IPS DF 6.9 (cell line): ENCODE measurements around the gene RELCH.
"Not testable (repeated sequence)": the region's sequence is repeated elsewhere in the genome, so short reads cannot be mapped to it uniquely, and the experiment has no call there.

Experiments used
- DNase-seq: peaks from one replicate; pipeline ENCODE4 v3.0.0-alpha.2; 2013; ENCODE audit warnings: low read depth, low spot score
- H3K27ac ChIP-seq: one replicate; pipeline ENCODE4 v1.5.1; 2013; ENCODE audit warnings: low read length, control low read depth
- H3K27me3 ChIP-seq: 2 replicates; pipeline ENCODE4 v1.6.1; 2013; ENCODE audit warnings: mild to moderate bottlenecking, low read length; ENCODE audit not compliant: control insufficient read depth, insufficient read depth
- H3K36me3 ChIP-seq: 2 replicates; pipeline ENCODE4 v1.6.1; 2013; ENCODE audit warnings: low read length; ENCODE audit not compliant: control insufficient read depth, insufficient read depth
- H3K4me1 ChIP-seq: 2 replicates; pipeline ENCODE4 v1.6.1; 2013; ENCODE audit warnings: low read length; ENCODE audit not compliant: control insufficient read depth, insufficient read depth
- H3K4me3 ChIP-seq: 2 replicates; pipeline ENCODE4 v1.5.1; 2013; ENCODE audit warnings: mild to moderate bottlenecking, low read length
- H3K9me3 ChIP-seq: 2 replicates; pipeline ENCODE4 v1.6.1; 2013; ENCODE audit warnings: low read length, inconsistent platforms; ENCODE audit not compliant: control insufficient read depth, insufficient read depth
- WGBS: extraction: QIAGEN DNeasy Blood & Tissue Kit; methylation state at CpG from one replicate; pipeline ENCODE4 v1.1.7; 2013; ENCODE audit warnings: mixed read lengths, missing lambda C conversion rate; ENCODE audit not compliant: insufficient read length, insufficient coverage; 5-methylcytosine and 5-hydroxymethylcytosine counted together

RELCH gene

GRCh38 chr18:62164855-62165487 lies 22.1 kb upstream of the RELCH start:
- no peak for DNase-seq
- Histone ChIP-seq H3K4me1 (no peaks in the 10 kb centered on the region; the same call in 1 of the 2 replicates), H3K27me3 (no peaks in the 10 kb centered on the region), H3K9me3 (no peaks in the 10 kb centered on the region), H3K4me3 (no peak overlapping the region), H3K27ac (no peak overlapping the region), H3K36me3 (no peaks in the 10 kb centered on the region)
- 100% methylated on average over 1 of the region's 5 CpGs for WGBS

GRCh38 chr18:62165583-62165982 lies 21.5 kb upstream of the RELCH start:
- no peak for DNase-seq
- no peaks in the 10 kb centered on the region; the same call in 1 of the 2 replicates for H3K4me1 ChIP-seq
- 100% methylated on average over 1 of the region's 3 CpGs for WGBS
- H3K36me3 ChIP-seq = no peaks in the 10 kb centered on the region
- no peak overlapping the region for H3K27ac ChIP-seq
- no peaks in the 10 kb centered on the region for H3K27me3 ChIP-seq
- no peaks in the 10 kb centered on the region for H3K9me3 ChIP-seq
- no peak overlapping the region for H3K4me3 ChIP-seq

GRCh38 chr18:62166524-62166923 lies 20.5 kb upstream of the RELCH start:
- H3K4me3 ChIP-seq, H3K9me3 ChIP-seq, H3K4me1 ChIP-seq, H3K27me3 ChIP-seq, H3K36me3 ChIP-seq, DNase-seq, H3K27ac ChIP-seq: not testable (repeated sequence)
- no CpG with 5 or more reads among the region's 1 CpG for WGBS

- WGBS = no CpG with 5 or more reads among the region's 1 CpG
- no peak overlapping the region for H3K27ac ChIP-seq
- H3K4me1 ChIP-seq = no peaks in the 10 kb centered on the region
- H3K4me3 ChIP-seq = no peak overlapping the region
- no peaks in the 10 kb centered on the region for H3K36me3 ChIP-seq
- DNase-seq = no peak
- no peaks in the 10 kb centered on the region for H3K9me3 ChIP-seq
- H3K27me3 ChIP-seq = no peaks in the 10 kb centered on the region
These were observed 16.2 kb upstream of the RELCH start for GRCh38 chr18:62170857-62171256.

- Histone ChIP-seq H3K27ac (no peak overlapping the region), H3K36me3 (no peaks in the 10 kb centered on the region), H3K4me1 (no peaks in the 10 kb centered on the region), H3K9me3 (no peaks in the 10 kb centered on the region), H3K4me3 (no peak overlapping the region), H3K27me3 (no peaks in the 10 kb centered on the region)
- DNase-seq = no peak
These were observed 14.8 kb upstream of the RELCH start for GRCh38 chr18:62172298-62172697.

GRCh38 chr18:62175521-62175920 lies 11.5 kb upstream of the RELCH start:
- no peak for DNase-seq
- H3K4me1 ChIP-seq = no peaks in the 10 kb centered on the region
- WGBS = no CpG with 5 or more reads among the region's 3 CpGs

GRCh38 chr18:62177271-62177670 lies 9.8 kb upstream of the RELCH start:
- no CpG with 5 or more reads among the region's 3 CpGs for WGBS
- Histone ChIP-seq H3K27ac (no peak overlapping the region), H3K4me3 (no peak overlapping the region), H3K4me1 (no peaks in the 10 kb centered on the region), H3K9me3 (no peaks in the 10 kb centered on the region), H3K36me3 (no peaks in the 10 kb centered on the region), H3K27me3 (no peaks in the 10 kb centered on the region)
- no peak for DNase-seq

More at GRCh38 chr18:62175521-62175920, 11.5 kb upstream of the RELCH start:
- Histone ChIP-seq H3K27ac (no peak overlapping the region), H3K9me3 (no peaks in the 10 kb centered on the region), H3K36me3 (no peaks in the 10 kb centered on the region), H3K4me3 (no peak overlapping the region), H3K27me3 (no peaks in the 10 kb centered on the region)

- Histone ChIP-seq H3K9me3 (no peaks in the 10 kb centered on the region), H3K27ac (no peak overlapping the region)
- WGBS = no CpG with 5 or more reads among the region's 4 CpGs
These were observed 7.8 kb upstream of the RELCH start for GRCh38 chr18:62179213-62179612.

GRCh38 chr18:62182220-62182619 lies 4.8 kb upstream of the RELCH start:
- WGBS = no CpG with 5 or more reads among the region's 3 CpGs
- Histone ChIP-seq H3K4me1 (no peaks in the 10 kb centered on the region), H3K4me3 (no peak overlapping the region), H3K36me3 (no peaks in the 10 kb centered on the region), H3K27me3 (no peaks in the 10 kb centered on the region), H3K9me3 (no peaks in the 10 kb centered on the region), H3K27ac (no peak overlapping the region)
- no peak for DNase-seq

More at GRCh38 chr18:62179213-62179612, 7.8 kb upstream of the RELCH start:
- H3K4me3 ChIP-seq = no peak overlapping the region
- no peaks in the 10 kb centered on the region for H3K27me3 ChIP-seq
- H3K4me1 ChIP-seq = no peaks in the 10 kb centered on the region
- no peaks in the 10 kb centered on the region for H3K36me3 ChIP-seq
- DNase-seq = no peak

GRCh38 chr18:62183578-62184195 lies 3.4 kb upstream of the RELCH start:
- Histone ChIP-seq H3K36me3 (no peaks in the 10 kb centered on the region), H3K4me3 (no peak overlapping the region), H3K27ac (no peak overlapping the region), H3K4me1 (no peaks in the 10 kb centered on the region), H3K27me3 (no peaks in the 10 kb centered on the region), H3K9me3 (no peaks in the 10 kb centered on the region)
- no CpG with 5 or more reads among the region's 2 CpGs for WGBS
- DNase-seq = no peak

- Histone ChIP-seq H3K9me3 (no peaks in the 10 kb centered on the region), H3K4me3 (peak overlapping the region; percentile 84), H3K36me3 (no peaks in the 10 kb centered on the region), H3K4me1 (no peaks in the 10 kb centered on the region), H3K27ac (no peak overlapping the region), H3K27me3 (no peaks in the 10 kb centered on the region)
- no peak for DNase-seq
- WGBS = no CpG with 5 or more reads among the region's 12 CpGs
These were observed 619 bp upstream of the RELCH start for GRCh38 chr18:62186499-62186773.
